Transverse colon (tissue), 4 donors: Measurements from ENCODE around the gene MYO7B. TPM values are rescaled to one million over a fixed set of nuclear protein-coding genes. Genes with fewer than 3 reads are reported as not detected.

ENCODE experiments used
- DNase-seq: peaks from one replicate; pipeline ENCODE4 v3.0.0-alpha.2; 2019
- H3K27ac ChIP-seq, 4 donors: fragments of 200-600 bp; sonication (generic); 2 replicates each; pipeline ENCODE4 v1.5.1; 2016 to 2018; ENCODE audit warnings: inconsistent platforms in 4 of 4
- H3K27me3 ChIP-seq: fragments of 200-600 bp; sonication (generic); 2 replicates; pipeline ENCODE4 v1.5.1; 2017; ENCODE audit warnings: inconsistent platforms
- H3K36me3 ChIP-seq, 4 donors: fragments of 200-600 bp; sonication (generic); 2 replicates each; pipeline ENCODE4 v1.5.1; 2017 to 2019; ENCODE audit warnings: inconsistent platforms in 4 of 4
- H3K4me1 ChIP-seq, 4 donors: fragments of 200-600 bp; sonication (generic); 2 replicates each; pipeline ENCODE4 v1.5.1; 2017 to 2020; ENCODE audit warnings: inconsistent platforms in 4 of 4
- H3K4me3 ChIP-seq, 4 donors: fragments of 200-600 bp; sonication (generic); 1 replicate in 1 of 4; 2 replicates in 3 of 4; pipeline versions ENCODE4 v1.5.1 to v1.6.1; 2017 to 2019; ENCODE audit warnings: inconsistent platforms in 4 of 4
- H3K9me3 ChIP-seq, 2 donors: fragments of 200-600 bp; sonication (generic); 2 replicates each; pipeline ENCODE4 v1.5.1; 2017 to 2019; ENCODE audit warnings: inconsistent platforms in 2 of 2
- EP300 ChIP-seq: sonication (generic); formaldehyde crosslinking; IDR thresholded peaks from one replicate; pipeline ENCODE4 v1.6.1; 2017; ENCODE audit warnings: antibody characterized with exemption, low read depth
- POLR2A ChIP-seq: fragments of 450-650 bp; IDR thresholded peaks from one replicate; pipeline ENCODE4 v1.6.1; 2016; ENCODE audit warnings: antibody characterized with exemption, mild to moderate bottlenecking, moderate library complexity
- POLR2AphosphoS5 ChIP-seq, 3 donors: sonication (generic); formaldehyde crosslinking; IDR thresholded peaks; one replicate each; pipeline ENCODE4 v1.6.1; 2016; ENCODE audit warnings: antibody characterized with exemption in 3 of 3
- WGBS, 2 donors: methylation state at CpG; one replicate each; pipeline ENCODE4 v1.1.5; 2018; ENCODE audit warnings: low coverage in 1 of 2; 5-methylcytosine and 5-hydroxymethylcytosine counted together
- in situ Hi-C, 4 donors: fragments of 200-750 bp; cut with MboI; loops; one replicate each; pipeline versions ENCODE4 v1.15.0 to v1.15.1; 2017; ENCODE audit warnings: low sequenced_read_pairs in 3 of 4, low pct_ligation_motif_present in 1 of 4, low pct_unique_long_range_greater_than_20kb in 1 of 4
- intact Hi-C: fragments of 100-400 bp; cut with DNase I; formaldehyde crosslinking; loops from one replicate; pipeline ENCODE4 v1.15.1; 2023; ENCODE audit warnings: low total_unique reads
- total RNA-seq, 4 donors: library from RNA; depleted of rRNA; stranded (reverse); fragments of >200 nt; gene quantifications; one replicate each; pipeline ENCODE4 v1.1.0, GENCODE V29; 2016
- TF ChIP-seq, protein P1 (sequence below), 5 experiments: fragments of 200-600 bp in 3 of 5; fragments of 450-650 bp in 2 of 5; sonication (generic) in 3 of 5; IDR thresholded peaks; 1 replicate in 2 of 5; 2 replicates in 3 of 5; pipeline ENCODE4 v1.5.1; 2016 to 2017; ENCODE audit warnings: antibody characterized with exemption in 5 of 5, inconsistent platforms in 3 of 5, mild to moderate bottlenecking in 2 of 5, moderate library complexity in 1 of 5

Gene MYO7B
- total RNA-seq, 4 donors from 2014 or later: 242 to 637 (median 280) TPM

GRCh38 chr2:127560931-127561280 is 25.4 kb downstream of the MYO7B start:
- 94 to 100% methylated on average over 1 to 5 of the region's 5 CpGs for WGBS, 2 donors

DNA sequence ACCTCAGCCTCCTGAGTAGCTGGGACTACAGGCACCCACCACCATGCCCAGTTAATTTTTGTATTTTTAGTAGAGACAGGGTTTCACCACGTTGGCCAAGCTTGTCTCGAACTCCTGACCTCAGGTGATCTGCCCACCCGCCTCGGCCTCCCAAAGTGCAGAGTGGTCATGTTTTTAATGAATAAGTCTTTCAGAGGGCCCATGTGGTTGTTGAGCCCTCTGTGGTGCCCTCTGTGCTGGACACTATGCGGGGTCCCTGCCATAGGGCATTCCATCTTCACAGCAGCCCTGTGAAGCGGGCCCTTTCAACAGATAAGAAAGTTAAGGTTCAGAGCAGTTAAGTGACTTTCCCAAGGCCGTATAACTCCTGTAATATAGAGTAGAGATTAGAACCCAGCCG is 25.9 kb downstream of the MYO7B start:
- peaks cover 0 to 5% (median 0%) of the 10 kb centered on the region in 4 donors for H3K36me3 ChIP-seq
- in situ Hi-C loops: no loop called here

More at GRCh38 chr2:127560931-127561280, 25.4 kb downstream of the MYO7B start:
- Histone ChIP-seq H3K36me3 (peaks cover 0 to 5% (median 0%) of the 10 kb centered on the region in 4 donors), H3K27ac (no peak overlapping the region), H3K9me3 (peaks cover 0 to 4% of the 10 kb centered on the region in 2 donors), H3K27me3 (no peaks in the 10 kb centered on the region), H3K4me3 (no peak overlapping the region), H3K4me1 (peaks cover 0 to 9% (median 0%) of the 10 kb centered on the region in 4 donors)
- in situ Hi-C loops: no loop called here
- TF ChIP-seq, protein P1, sequence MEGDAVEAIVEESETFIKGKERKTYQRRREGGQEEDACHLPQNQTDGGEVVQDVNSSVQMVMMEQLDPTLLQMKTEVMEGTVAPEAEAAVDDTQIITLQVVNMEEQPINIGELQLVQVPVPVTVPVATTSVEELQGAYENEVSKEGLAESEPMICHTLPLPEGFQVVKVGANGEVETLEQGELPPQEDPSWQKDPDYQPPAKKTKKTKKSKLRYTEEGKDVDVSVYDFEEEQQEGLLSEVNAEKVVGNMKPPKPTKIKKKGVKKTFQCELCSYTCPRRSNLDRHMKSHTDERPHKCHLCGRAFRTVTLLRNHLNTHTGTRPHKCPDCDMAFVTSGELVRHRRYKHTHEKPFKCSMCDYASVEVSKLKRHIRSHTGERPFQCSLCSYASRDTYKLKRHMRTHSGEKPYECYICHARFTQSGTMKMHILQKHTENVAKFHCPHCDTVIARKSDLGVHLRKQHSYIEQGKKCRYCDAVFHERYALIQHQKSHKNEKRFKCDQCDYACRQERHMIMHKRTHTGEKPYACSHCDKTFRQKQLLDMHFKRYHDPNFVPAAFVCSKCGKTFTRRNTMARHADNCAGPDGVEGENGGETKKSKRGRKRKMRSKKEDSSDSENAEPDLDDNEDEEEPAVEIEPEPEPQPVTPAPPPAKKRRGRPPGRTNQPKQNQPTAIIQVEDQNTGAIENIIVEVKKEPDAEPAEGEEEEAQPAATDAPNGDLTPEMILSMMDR (IDR thresholded peaks at IDR 0.05): no peak
- no peak for TF ChIP-seq EP300
- TF ChIP-seq POLR2AphosphoS5 (IDR thresholded peaks at IDR 0.05): no peak
- TF ChIP-seq POLR2A: no peak
- intact Hi-C loops: no loop called here
- DNase-seq: no peak

GRCh38 chr2:127562936-127563335 is 27.5 kb downstream of the MYO7B start:
- H3K4me1 ChIP-seq: peaks cover 0 to 9% (median 0%) of the 10 kb centered on the region in 4 donors
- no peak overlapping the region for H3K27ac ChIP-seq
- H3K36me3 ChIP-seq: peaks cover 0 to 7% (median 1%) of the 10 kb centered on the region in 4 donors
- TF ChIP-seq, protein P1 (IDR thresholded peaks at IDR 0.05): no peak
- TF ChIP-seq EP300 (no peak), POLR2AphosphoS5 (IDR thresholded peaks at IDR 0.05) (no peak), POLR2A (no peak)
- intact Hi-C loops (no loop called here), in situ Hi-C loops (no loop called here)
- H3K27me3 ChIP-seq: no peaks in the 10 kb centered on the region
- no peak for DNase-seq
- no peaks in the 10 kb centered on the region for H3K9me3 ChIP-seq
- no peak overlapping the region for H3K4me3 ChIP-seq
- whole genome bisulfite sequencing, 2 donors: 74 to 87% methylated on average over 2 of the region's 2 CpGs

More for the DNA sequence above, 25.9 kb downstream of the MYO7B start:
- TF ChIP-seq, protein P1 (IDR thresholded peaks at IDR 0.05): no peak
- TF ChIP-seq POLR2A (no peak), POLR2AphosphoS5 (IDR thresholded peaks at IDR 0.05) (no peak), EP300 (no peak)
- peaks cover 0 to 9% (median 0%) of the 10 kb centered on the region in 4 donors for H3K4me1 ChIP-seq
- H3K4me3 ChIP-seq: no peak overlapping the region
- H3K27me3 ChIP-seq: no peaks in the 10 kb centered on the region
- intact Hi-C loops: no loop called here
- no peak for DNase-seq
- peaks cover 0 to 4% of the 10 kb centered on the region in 2 donors for H3K9me3 ChIP-seq
- WGBS, 2 donors: 91% methylated on average over 8 of the region's 8 CpGs; no CpG with 5 or more reads in 1 of the 2 donors
- H3K27ac ChIP-seq: no peak overlapping the region

- Histone ChIP-seq H3K9me3 (no peaks in the 10 kb centered on the region), H3K36me3 (peaks cover 0 to 7% (median 0%) of the 10 kb centered on the region in 4 donors), H3K4me1 (peaks cover 0 to 9% (median 0%) of the 10 kb centered on the region in 4 donors), H3K27ac (no peak overlapping the region), H3K27me3 (no peaks in the 10 kb centered on the region), H3K4me3 (no peak overlapping the region)
- intact Hi-C loops: no loop called here
- WGBS, 2 donors: 72 to 79% methylated on average over 3 to 14 of the region's 14 CpGs
- in situ Hi-C loops: no loop called here
- DNase-seq: no peak
- no peak for TF ChIP-seq POLR2A
- TF ChIP-seq EP300: no peak
- no peak for TF ChIP-seq POLR2AphosphoS5 (IDR thresholded peaks at IDR 0.05)
- TF ChIP-seq, protein P1 (IDR thresholded peaks at IDR 0.05): no peak
These were observed 28.3 kb downstream of the MYO7B start for GRCh38 chr2:127563458-127564428.
